Mammary epithelial cell (primary cell): Measurements from ENCODE around the gene KIF6.

Source experiments
- CTCF ChIP-seq, 2 donors: IDR thresholded peaks in 1 of 2; conservative IDR thresholded peaks in 1 of 2; 2 replicates each; pipeline ENCODE4 v1.5.1; 2011 to 2012; ENCODE audit warnings: inconsistent platforms in 2 of 2, low read length in 2 of 2, mild to moderate bottlenecking in 2 of 2, control low read depth in 1 of 2, low read depth in 1 of 2; ENCODE audit not compliant: insufficient read depth in 1 of 2; ENCODE audit errors: extremely low read depth in 1 of 2
- EZH2 ChIP-seq: IDR thresholded peaks from 2 replicates; pipeline ENCODE4 v1.6.1; 2012; ENCODE audit warnings: low read length, inconsistent platforms, borderline replicate concordance

GRCh38 chr6:39546731-39547130 is 178.5 kb downstream of the KIF6 start:
- TF ChIP-seq CTCF (conservative IDR thresholded peaks at IDR 0.05 in 1 of 2, IDR thresholded peaks at IDR 0.05 in 1 of 2; ENCODE audit: extremely low read depth in 1 of 2, insufficient read depth in 1 of 2, low read depth in 1 of 2, low read length in 2 of 2) (no peak), EZH2 (no peak)
